Measurements from ENCODE around the gene TTLL10.

- TF ChIP-seq POLR2AphosphoS5 (IDR thresholded peaks at IDR 0.05) (no peak), CTCF (IDR thresholded peaks at IDR 0.05) (no peak), EP300 (IDR thresholded peaks at IDR 0.05) (no peak), POLR2A (IDR thresholded peaks at IDR 0.05) (no peak)
These were observed 7.7 kb downstream of the TTLL10 start for GRCh38 chr1:1181129-1181937.

Data from gastroesophageal sphincter (tissue), 3 donors.